Liver (tissue), 3 donors: ENCODE results near the gene JAZF1.

Source experiments
- FOXA1 ChIP-seq: IDR thresholded peaks from 2 replicates; pipeline ENCODE4 v1.6.1; 2016; ENCODE audit warnings: antibody characterized with exemption
- GABPA ChIP-seq, 2 donors: IDR thresholded peaks in 1 of 2; conservative IDR thresholded peaks in 1 of 2; 2 replicates each; pipeline ENCODE4 v1.6.1; 2016; ENCODE audit warnings: antibody characterized with exemption in 2 of 2, mild to moderate bottlenecking in 1 of 2, moderate library complexity in 1 of 2
- JUND ChIP-seq, 2 donors: IDR thresholded peaks; 2 replicates each; pipeline ENCODE4 v1.6.1; 2016; ENCODE audit warnings: antibody characterized with exemption in 2 of 2
- NR2F2 ChIP-seq: IDR thresholded peaks from 2 replicates; pipeline ENCODE4 v1.6.1; 2016; ENCODE audit warnings: antibody characterized with exemption
- RAD21 ChIP-seq, 2 donors: IDR thresholded peaks; 2 replicates each; pipeline ENCODE4 v1.6.1; 2016; ENCODE audit warnings: antibody characterized with exemption in 2 of 2, mild to moderate bottlenecking in 2 of 2
- SP1 ChIP-seq: IDR thresholded peaks from 2 replicates; pipeline ENCODE4 v1.6.1; 2018; ENCODE audit warnings: antibody characterized with exemption, mild to moderate bottlenecking
- TAF1 ChIP-seq: conservative IDR thresholded peaks from 2 replicates; pipeline ENCODE4 v1.6.1; 2016; ENCODE audit warnings: antibody characterized with exemption, mild to moderate bottlenecking
- YY1 ChIP-seq: IDR thresholded peaks from 2 replicates; pipeline ENCODE4 v1.6.1; 2016; ENCODE audit warnings: antibody characterized with exemption, mild to moderate bottlenecking
- TF ChIP-seq, protein P1 (sequence below): fragments of 150-350 bp; IDR thresholded peaks from 2 replicates; pipeline ENCODE4 v1.5.1; 2017; ENCODE audit warnings: improper control_type of control experiment, low read depth, low read length; ENCODE audit not compliant: missing input control
- TF ChIP-seq, protein P2 (sequence below): IDR thresholded peaks from 2 replicates; pipeline ENCODE4 v1.6.1; 2016; ENCODE audit warnings: antibody characterized with exemption, mild to moderate bottlenecking
- TF ChIP-seq, protein P3 (sequence below): IDR thresholded peaks from 2 replicates; pipeline ENCODE4 v1.6.1; 2016; ENCODE audit warnings: antibody characterized with exemption
- TF ChIP-seq, protein P4 (sequence below): IDR thresholded peaks from 2 replicates; pipeline ENCODE4 v1.6.1; 2016; ENCODE audit warnings: antibody characterized with exemption
- TF ChIP-seq, protein P5 (sequence below): IDR thresholded peaks from 2 replicates; pipeline ENCODE4 v1.6.1; 2016; ENCODE audit warnings: antibody characterized with exemption
- donor health status: healthy.
- donor health status: healthy.

DNA sequence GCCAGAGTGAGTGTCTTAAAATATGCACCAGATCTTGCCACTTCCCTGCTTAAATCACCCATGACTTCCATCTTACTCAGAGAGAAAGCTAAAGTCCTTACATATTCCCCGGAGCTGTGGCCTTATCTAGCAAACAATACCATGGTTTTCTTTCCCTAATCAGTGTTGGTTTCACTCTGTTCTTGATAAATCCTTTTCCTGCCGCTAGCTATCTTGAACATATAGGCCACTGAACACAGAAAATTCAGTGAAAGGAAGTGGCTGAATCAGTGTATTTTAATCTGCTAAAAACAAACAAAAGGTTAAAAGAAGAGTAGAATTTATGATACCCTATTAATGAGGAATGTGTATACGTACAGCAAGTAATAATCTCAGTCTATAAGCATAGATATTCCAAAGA lies 42.0 kb upstream of the JAZF1 start:
- TF ChIP-seq RAD21 (IDR thresholded peaks at IDR 0.05) = no peak
- TF ChIP-seq, protein P1, sequence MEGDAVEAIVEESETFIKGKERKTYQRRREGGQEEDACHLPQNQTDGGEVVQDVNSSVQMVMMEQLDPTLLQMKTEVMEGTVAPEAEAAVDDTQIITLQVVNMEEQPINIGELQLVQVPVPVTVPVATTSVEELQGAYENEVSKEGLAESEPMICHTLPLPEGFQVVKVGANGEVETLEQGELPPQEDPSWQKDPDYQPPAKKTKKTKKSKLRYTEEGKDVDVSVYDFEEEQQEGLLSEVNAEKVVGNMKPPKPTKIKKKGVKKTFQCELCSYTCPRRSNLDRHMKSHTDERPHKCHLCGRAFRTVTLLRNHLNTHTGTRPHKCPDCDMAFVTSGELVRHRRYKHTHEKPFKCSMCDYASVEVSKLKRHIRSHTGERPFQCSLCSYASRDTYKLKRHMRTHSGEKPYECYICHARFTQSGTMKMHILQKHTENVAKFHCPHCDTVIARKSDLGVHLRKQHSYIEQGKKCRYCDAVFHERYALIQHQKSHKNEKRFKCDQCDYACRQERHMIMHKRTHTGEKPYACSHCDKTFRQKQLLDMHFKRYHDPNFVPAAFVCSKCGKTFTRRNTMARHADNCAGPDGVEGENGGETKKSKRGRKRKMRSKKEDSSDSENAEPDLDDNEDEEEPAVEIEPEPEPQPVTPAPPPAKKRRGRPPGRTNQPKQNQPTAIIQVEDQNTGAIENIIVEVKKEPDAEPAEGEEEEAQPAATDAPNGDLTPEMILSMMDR = no peak
- TF ChIP-seq, protein P2, sequence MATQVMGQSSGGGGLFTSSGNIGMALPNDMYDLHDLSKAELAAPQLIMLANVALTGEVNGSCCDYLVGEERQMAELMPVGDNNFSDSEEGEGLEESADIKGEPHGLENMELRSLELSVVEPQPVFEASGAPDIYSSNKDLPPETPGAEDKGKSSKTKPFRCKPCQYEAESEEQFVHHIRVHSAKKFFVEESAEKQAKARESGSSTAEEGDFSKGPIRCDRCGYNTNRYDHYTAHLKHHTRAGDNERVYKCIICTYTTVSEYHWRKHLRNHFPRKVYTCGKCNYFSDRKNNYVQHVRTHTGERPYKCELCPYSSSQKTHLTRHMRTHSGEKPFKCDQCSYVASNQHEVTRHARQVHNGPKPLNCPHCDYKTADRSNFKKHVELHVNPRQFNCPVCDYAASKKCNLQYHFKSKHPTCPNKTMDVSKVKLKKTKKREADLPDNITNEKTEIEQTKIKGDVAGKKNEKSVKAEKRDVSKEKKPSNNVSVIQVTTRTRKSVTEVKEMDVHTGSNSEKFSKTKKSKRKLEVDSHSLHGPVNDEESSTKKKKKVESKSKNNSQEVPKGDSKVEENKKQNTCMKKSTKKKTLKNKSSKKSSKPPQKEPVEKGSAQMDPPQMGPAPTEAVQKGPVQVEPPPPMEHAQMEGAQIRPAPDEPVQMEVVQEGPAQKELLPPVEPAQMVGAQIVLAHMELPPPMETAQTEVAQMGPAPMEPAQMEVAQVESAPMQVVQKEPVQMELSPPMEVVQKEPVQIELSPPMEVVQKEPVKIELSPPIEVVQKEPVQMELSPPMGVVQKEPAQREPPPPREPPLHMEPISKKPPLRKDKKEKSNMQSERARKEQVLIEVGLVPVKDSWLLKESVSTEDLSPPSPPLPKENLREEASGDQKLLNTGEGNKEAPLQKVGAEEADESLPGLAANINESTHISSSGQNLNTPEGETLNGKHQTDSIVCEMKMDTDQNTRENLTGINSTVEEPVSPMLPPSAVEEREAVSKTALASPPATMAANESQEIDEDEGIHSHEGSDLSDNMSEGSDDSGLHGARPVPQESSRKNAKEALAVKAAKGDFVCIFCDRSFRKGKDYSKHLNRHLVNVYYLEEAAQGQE = no peak
- TF ChIP-seq YY1 = no peak
- TF ChIP-seq, protein P3, sequence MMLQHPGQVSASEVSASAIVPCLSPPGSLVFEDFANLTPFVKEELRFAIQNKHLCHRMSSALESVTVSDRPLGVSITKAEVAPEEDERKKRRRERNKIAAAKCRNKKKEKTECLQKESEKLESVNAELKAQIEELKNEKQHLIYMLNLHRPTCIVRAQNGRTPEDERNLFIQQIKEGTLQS = no peak
- no peak for TF ChIP-seq GABPA (IDR thresholded peaks at IDR 0.05 in 1 of 2, conservative IDR thresholded peaks at IDR 0.05 in 1 of 2)
- TF ChIP-seq FOXA1 = no peak
- TF ChIP-seq SP1 = no peak
- TF ChIP-seq NR2F2 = no peak
- TF ChIP-seq, protein P4, sequence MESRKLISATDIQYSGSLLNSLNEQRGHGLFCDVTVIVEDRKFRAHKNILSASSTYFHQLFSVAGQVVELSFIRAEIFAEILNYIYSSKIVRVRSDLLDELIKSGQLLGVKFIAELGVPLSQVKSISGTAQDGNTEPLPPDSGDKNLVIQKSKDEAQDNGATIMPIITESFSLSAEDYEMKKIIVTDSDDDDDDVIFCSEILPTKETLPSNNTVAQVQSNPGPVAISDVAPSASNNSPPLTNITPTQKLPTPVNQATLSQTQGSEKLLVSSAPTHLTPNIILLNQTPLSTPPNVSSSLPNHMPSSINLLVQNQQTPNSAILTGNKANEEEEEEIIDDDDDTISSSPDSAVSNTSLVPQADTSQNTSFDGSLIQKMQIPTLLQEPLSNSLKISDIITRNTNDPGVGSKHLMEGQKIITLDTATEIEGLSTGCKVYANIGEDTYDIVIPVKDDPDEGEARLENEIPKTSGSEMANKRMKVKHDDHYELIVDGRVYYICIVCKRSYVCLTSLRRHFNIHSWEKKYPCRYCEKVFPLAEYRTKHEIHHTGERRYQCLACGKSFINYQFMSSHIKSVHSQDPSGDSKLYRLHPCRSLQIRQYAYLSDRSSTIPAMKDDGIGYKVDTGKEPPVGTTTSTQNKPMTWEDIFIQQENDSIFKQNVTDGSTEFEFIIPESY = no peak
- no peak for TF ChIP-seq TAF1
- no peak for TF ChIP-seq JUND (IDR thresholded peaks at IDR 0.05)
- TF ChIP-seq, protein P5, sequence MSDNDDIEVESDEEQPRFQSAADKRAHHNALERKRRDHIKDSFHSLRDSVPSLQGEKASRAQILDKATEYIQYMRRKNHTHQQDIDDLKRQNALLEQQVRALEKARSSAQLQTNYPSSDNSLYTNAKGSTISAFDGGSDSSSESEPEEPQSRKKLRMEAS = no peak
